LoVo (cell line): Measurements from ENCODE around the gene CYP4F22.
A peak's percentile ranks its signal among the peaks of the same experiment; 100 is the strongest.

Source experiments
- DNase-seq: peaks from one replicate; pipeline ENCODE4 v3.0.0-alpha.2; 2016; ENCODE audit warnings: low spot score

Gene CYP4F22

DNA sequence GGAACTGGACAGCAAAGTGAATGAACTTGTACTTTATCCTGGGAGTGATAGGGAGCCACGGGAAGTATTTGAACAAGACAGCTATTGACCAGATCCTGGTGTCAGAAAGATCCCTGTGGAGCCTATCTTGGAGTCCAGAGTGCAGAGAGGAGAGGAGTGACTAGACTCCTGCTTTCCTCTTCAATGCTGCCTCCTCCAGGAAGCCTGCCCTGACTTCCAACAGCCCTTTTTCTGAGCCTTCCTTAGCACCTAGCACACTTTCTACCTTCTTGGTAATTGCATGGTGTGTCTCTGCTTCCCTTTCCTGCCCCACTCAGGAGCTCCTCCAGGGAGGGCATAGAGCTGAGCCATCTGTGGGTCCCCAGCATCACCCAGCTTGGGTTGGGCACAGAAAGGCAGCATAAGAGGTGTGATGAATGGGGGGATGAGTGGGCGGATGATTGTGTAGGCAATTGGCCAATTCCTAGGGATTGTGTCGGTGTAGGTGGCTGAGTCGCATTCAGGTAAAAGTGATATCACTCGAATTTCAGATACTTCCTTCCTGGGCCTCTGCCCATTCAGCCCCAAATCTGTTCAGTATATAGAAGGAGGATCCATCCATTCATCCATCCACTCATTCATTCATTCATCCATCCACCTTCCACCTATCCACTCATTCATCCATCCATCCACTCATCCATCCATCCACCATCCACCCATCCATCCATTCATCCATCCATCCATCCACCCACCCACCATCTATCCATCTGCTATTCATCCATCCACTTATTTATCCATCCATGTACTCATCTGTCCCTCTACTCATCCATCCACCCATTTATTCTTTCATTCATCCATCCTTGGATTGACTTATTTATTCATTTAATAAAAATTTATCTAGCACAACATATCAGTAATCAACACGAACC is 26.9 kb downstream of the CYP4F22 start:
- DNase-seq, result no peak

- no peak for DNase-seq
Measured at GRCh38 chr19:15536350-15536749, 28.0 kb downstream of the CYP4F22 start.

- no peak for DNase-seq
Measured at GRCh38 chr19:15538774-15539173, 30.4 kb downstream of the CYP4F22 start.

- DNase-seq, result no peak
Measured at GRCh38 chr19:15539638-15540037, 31.3 kb downstream of the CYP4F22 start.

DNA sequence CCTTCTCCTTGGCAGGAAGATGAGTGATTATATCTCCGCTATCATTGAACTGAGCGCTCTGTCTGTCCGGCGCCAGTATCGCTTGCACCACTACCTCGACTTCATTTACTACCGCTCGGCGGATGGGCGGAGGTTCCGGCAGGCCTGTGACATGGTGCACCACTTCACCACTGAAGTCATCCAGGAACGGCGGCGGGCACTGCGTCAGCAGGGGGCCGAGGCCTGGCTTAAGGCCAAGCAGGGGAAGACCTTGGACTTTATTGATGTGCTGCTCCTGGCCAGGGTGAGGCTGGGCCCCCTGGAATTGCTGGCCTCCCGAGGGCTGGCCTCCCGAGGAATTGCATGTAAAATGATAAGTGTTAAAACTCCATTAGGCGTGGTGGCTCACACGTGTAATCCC is 32.1 kb downstream of the CYP4F22 start:
- DNase-seq, result no peak

- no peak for DNase-seq
Measured at GRCh38 chr19:15544283-15544682, 36.0 kb downstream of the CYP4F22 start.

- no peak for DNase-seq
Measured at GRCh38 chr19:15544970-15545369, 36.6 kb downstream of the CYP4F22 start.

DNA sequence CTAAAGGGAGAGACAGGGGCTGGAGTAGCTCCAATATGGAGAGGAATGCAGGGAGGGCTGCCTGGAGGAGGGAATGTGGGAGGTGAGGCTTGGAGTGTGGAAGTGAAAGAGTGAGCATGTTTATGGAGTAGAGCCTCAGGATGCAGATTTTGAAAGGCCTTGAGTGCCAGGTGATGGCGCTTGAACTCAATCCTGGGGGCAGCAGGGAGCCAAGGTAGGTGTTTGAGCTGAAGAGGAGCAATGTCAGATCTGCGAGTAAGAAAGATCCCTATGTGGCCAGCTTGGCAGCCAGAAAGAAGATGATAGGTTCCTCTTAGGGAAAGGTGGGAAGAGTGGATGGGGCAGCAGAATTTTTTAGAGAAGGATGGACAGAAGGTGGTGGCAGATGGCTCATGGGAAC is 40.3 kb downstream of the CYP4F22 start:
- no peak for DNase-seq

DNA sequence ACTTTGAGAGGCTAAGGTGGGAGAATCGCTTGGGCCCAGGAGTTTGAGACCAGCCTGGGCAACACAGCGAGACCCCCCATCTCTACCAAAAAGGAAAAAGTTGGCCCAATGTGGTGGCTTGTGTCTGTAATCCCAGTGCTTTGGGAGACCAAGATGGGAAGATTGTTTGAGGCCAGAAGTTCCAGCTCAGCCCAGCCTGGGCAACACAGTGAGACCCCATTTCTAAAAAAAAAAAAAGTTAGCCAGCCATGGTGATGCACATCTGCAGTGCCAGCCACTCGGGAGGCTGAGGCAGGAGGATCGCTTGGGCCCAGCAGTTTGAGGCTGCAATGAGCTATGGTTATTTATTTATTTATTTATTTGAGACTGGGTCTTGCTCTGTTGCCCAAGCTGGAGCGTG is 41.3 kb downstream of the CYP4F22 start:
- no peak for DNase-seq

DNA sequence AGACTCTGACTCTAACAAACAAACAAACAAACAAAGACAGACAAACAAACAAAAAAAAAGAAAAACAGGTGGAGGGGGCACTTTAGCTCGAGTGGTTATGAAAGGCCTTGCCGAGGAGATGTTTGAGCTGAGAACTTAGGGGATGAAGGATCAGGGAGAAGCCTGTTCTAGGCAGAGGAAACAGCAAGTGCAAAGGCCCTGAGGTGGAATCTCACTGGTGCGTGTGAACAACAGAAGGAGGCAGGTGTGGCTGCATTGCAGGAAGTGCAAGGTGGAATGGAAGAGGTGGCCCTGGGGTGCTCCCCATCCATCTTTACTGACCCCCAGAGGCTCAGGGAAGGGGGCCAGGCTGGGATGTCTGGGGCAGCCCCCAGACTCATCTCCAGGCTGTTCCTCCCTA is 41.9 kb downstream of the CYP4F22 start:
- DNase-seq, result no peak

GRCh38 chr19:15550929-15551292 is 42.6 kb downstream of the CYP4F22 start:
- DNase-seq, result no peak

- peak; percentile 26 for DNase-seq
Measured at GRCh38 chr19:15551293-15552004, 43.1 kb downstream of the CYP4F22 start.

DNA sequence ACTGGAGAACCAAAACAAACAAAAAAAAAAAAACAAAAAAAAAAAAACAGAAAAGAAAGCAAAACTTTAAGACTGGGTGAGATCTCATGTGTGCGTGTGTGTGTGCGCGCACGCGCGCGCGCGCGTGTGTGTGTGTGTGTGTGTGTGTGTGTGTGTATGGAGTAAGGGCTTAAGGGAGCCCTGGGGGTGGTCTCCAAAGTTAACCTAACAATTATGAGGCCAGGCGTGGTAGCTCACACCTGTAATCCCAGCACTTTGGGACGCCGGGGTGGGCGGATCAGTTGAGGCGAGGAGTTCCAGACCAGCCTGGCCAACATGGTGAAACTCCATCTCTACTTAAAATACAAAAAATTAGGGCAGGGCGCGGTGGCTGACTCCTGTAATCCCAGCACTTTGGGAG is 46.7 kb downstream of the CYP4F22 start:
- DNase-seq, result no peak

GRCh38 chr19:15555759-15556633 is 47.7 kb downstream of the CYP4F22 start:
- DNase-seq, result peak; percentile 88

DNA sequence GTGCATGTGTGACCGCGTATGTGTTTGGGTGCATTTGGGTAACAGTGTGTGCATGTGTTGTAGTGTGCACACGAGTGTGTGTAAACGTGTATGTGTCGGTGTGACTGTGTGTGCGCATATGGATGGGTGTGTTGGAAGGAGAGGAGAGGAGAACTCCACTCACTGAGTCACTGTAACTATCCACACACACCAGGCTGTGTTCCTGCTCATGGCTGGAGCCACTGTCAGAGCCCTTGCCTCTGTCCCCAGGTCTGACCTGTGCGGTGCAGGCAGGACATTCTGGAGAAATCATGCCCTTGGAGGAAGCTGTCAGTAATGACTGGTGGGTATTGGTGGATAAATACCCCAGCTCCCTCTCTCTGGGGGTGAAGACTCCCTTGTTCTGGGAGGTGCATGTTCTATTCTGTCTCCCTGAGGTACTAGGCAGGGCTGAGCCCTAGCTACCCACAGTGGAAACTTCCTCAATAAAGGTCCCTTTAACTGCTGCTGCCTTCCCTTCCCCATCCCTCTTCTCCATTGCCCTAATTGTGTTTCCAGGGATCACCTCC is 48.4 kb downstream of the CYP4F22 start:
- DNase-seq, result no peak

GRCh38 chr19:15557223-15557622 is 48.9 kb downstream of the CYP4F22 start:
- DNase-seq, result no peak

DNA sequence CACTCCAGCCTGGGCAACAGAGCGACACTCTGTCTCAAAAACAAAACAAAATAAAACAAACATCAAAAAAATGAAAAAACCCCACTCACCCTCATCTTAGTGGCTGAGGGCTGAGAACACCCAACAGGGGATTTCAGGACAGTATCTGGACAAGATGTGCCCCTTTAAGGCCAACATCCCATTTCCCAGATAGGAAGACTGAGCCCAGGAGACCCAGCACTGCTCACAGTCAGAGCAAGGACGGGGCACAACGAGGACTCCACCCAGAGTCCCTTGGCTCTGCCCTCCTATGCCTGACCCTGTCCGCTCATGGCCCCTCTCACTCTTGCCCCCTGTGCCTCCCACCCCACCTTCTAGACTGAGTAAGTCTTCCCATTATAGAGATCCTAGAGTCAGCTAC is 53.8 kb downstream of the CYP4F22 start:
- no peak for DNase-seq

- DNase-seq, result peak; percentile 15
Measured at GRCh38 chr19:15562861-15563260, 54.5 kb downstream of the CYP4F22 start.

- peak; percentile 49 for DNase-seq
Measured at GRCh38 chr19:15563325-15563794, 55.0 kb downstream of the CYP4F22 start.

DNA sequence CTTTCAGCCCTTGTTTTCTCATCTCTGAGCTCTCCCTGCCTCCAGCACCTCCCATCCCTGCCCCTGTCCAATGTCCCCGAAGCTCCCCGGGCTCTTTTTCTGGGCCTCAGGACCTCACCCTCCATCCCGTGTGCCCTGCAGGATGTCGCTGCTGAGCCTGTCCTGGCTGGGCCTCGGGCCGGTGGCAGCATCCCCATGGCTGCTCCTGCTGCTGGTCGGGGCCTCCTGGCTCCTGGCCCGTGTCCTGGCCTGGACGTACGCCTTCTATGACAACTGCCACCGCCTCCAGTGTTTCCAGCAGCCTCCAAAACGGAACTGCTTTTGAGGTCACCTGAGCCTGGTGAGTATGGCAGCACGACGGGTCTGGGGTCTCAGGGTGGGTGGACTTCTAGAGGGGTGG is 55.6 kb downstream of the CYP4F22 start:
- no peak for DNase-seq

DNA sequence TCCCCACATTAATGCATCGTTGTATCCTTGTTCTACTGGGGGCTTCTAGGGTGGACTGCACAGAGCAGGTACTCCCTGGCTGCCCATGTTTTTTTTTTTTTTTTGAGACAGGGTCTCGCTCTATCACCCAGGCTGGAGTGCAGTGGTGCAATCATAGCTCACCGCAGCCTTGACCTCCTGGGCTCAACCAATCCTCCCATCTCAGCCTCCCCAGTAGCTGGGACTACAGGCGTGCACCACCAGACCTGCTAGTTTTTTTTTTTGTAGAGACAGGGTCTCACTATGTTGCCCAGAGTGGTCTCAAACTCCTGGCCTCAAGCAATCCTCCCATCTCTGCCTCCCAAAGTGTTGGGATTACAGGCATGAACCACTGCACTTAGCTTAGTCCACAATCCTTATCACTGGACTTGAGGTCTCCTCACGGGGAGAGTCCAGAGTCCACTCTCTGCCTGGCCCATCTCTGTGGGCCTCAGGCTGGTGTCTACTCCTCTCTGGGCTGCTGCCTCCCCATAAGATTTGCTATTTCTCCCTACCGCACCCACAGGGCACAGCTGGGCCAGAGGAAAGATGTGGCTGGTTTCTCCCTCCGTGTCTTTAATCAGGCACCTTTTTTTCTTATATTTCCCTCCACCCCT is 56.3 kb downstream of the CYP4F22 start:
- no peak for DNase-seq

GRCh38 chr19:15570420-15570819 is 62.1 kb downstream of the CYP4F22 start:
- DNase-seq, result no peak
